Raji (cell line): ENCODE data around the gene SYTL2.

ENCODE experiments used
- POLR2A ChIP-seq: IDR thresholded peaks from 2 replicates; pipeline ENCODE4 v1.6.1; 2011; ENCODE audit warnings: low read depth, low read length, control low read depth; ENCODE audit not compliant: insufficient read depth

SYTL2 gene

GRCh38 chr11:85735876-85736460 is 75.0 kb downstream of the SYTL2 start:
- TF ChIP-seq POLR2A: no peak

GRCh38 chr11:85732965-85733364 is 78.0 kb downstream of the SYTL2 start:
- no peak for TF ChIP-seq POLR2A

GRCh38 chr11:85726381-85726780 is 84.6 kb downstream of the SYTL2 start:
- no peak for TF ChIP-seq POLR2A

- no peak for TF ChIP-seq POLR2A
Observed at GRCh38 chr11:85725510-85726258, 85.3 kb downstream of the SYTL2 start.

- TF ChIP-seq POLR2A: no peak
Observed at GRCh38 chr11:85724748-85725465, 86.0 kb downstream of the SYTL2 start.

- no peak for TF ChIP-seq POLR2A
Observed at GRCh38 chr11:85723088-85723487, 87.9 kb downstream of the SYTL2 start.

GRCh38 chr11:85721191-85721590 is 89.8 kb downstream of the SYTL2 start:
- TF ChIP-seq POLR2A: no peak

- TF ChIP-seq POLR2A: no peak
Observed at GRCh38 chr11:85718991-85719807, 91.7 kb downstream of the SYTL2 start.

- TF ChIP-seq POLR2A: no peak
Observed at GRCh38 chr11:85718126-85718943, 92.6 kb downstream of the SYTL2 start.

GRCh38 chr11:85717429-85717828 is 93.5 kb downstream of the SYTL2 start:
- TF ChIP-seq POLR2A: no peak

GRCh38 chr11:85712953-85713352 is 98.0 kb downstream of the SYTL2 start:
- no peak for TF ChIP-seq POLR2A

- TF ChIP-seq POLR2A: no peak
Observed at GRCh38 chr11:85710917-85711316, 100.0 kb downstream of the SYTL2 start.

- no peak for TF ChIP-seq POLR2A
Observed at GRCh38 chr11:85709941-85710702, 100.8 kb downstream of the SYTL2 start.

- TF ChIP-seq POLR2A: no peak
Observed at GRCh38 chr11:85705800-85706199, 105.1 kb downstream of the SYTL2 start.

GRCh38 chr11:85704967-85705366 is 106.0 kb downstream of the SYTL2 start:
- no peak for TF ChIP-seq POLR2A
